NCI-H226 (cell line): ENCODE data around the gene ISLR.
"Not testable (repeated sequence)": the region's sequence is repeated elsewhere in the genome, so short reads cannot be mapped to it uniquely, and the experiment has no call there.

Source experiments
- DNase-seq: peaks from one replicate; pipeline ENCODE4 v3.0.0-alpha.2; 2015

ISLR gene

DNA sequence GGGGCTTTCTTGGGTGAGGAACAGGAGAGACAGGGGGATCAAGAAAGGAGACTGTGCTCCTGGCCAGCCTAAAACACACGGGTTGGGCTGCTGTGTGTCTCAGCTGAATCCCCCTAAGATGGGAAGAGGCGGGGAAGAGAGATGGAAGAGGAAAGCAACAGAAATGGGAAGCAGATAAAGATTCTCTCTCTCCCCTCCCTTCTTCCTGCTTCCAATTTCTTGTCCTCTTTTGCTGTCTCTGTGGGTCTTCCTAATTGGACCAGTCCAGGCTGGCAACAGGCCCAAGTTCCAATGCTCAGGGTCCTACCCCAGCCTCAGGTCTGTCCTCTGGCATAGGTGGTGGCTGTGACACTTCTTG, 36.0 kb upstream of the ISLR start:
- no peak for DNase-seq

DNA sequence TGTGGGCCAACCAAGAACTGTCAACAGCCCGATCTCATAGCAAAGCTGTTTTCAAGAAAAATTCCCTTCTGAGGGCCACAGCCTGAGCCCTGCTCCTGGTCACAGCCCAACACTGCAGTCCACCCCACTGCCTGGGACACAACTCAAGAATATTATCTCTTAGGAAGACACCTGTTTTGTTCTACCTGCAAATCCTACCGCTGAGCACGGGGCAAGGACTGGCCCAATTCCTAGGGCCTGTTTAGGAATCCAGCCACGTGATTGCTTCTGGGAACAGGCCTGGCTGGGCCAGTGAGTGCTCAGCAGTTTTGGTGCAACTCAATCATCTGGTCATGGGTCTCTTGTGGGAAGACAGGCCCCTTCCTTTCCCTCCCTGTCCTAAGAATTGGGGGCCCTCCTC, 34.9 kb upstream of the ISLR start:
- no peak for DNase-seq

DNA sequence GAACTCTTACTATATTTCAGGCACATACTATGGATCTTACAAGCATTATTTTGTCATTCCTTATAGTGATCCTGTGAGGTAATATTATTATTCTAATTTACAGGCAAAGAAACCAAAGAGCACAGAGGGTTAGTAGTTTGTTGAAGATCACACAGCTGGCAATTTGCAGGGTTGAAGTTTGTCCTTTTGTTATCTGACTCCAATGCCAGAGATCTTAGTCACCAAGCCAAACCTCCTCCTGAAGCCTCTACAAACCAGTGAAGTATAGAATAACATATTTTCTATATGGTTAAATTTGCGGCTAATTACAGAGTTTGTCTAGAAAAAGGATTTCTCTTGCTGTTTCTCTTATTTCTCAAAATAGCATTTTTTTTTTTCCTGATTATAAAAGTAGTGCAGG, 31.9 kb upstream of the ISLR start:
- peak; percentile 49 for DNase-seq

DNA sequence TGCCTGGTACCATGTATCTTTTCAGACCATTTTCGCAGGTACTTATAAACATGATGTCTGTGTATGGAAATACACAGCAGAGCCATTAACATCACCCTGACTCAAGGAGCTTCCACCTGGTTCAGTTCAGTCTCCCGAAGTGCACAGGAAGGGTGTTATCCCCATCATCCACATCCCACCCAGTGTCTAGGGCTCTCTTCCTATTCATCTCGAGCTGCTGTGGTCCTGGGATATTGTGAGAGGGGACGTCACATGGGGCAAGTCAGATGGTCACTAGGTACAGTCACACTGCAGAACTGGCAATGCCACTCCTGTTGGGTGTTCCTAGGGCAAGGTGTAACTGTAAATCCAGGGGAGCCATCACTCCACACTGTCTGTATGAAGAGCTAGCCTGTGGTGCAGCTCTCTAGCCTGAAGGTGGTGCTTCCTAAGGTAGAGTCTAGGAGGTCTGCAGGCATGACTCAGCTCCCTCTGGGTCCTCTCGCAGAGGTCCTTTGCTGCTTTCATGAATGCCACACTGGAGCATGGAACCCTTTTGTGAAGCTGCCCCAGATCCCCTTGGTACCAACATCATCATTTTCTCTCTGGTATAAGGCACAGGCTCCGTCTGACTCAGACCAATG, 29.2 kb upstream of the ISLR start:
- peak; percentile 29 for DNase-seq

DNA sequence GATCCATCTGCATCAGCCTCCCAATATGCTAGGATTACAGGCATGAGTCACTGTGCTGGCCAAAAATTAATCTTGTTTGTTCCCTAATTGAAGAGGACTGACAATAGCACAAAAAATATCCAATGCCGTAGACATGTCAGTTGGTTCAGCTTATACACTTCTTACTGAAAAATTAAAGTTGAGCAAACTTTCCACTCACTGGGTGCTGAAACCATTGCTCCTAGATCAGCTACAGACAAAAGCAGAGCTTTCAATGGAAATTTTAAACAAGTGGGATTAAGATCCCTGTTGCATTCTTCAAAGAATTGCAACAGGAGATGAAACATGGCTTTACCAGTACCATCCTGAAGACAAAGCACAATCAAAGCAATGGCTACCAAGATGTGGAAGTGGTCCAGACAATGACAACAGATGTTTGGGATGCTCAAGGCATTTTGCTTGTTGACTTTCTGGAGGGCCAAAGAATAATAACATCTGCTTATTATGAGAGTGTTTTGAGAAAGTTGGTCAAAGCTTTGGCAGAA, 27.2 kb upstream of the ISLR start:
- DNase-seq: no peak

DNA sequence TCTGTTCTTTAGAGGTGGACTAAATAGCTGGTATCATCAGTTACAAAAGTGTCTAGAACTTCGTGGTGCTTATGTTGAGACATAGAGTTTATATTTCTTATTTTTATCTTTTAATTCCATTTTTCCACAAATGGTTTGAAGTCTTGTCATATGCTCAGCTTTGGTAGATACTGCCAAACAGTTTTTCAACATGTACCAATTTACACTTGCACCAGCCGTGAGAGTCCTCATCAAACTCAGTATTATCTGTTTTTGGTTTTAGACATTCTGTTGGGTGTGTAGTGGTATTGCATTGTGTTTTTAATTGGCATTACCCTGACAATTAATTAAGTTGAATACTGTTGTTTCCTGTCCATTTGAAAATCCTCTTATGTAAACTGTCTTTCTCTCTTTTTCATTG, 26.5 kb upstream of the ISLR start:
- no peak for DNase-seq

DNA sequence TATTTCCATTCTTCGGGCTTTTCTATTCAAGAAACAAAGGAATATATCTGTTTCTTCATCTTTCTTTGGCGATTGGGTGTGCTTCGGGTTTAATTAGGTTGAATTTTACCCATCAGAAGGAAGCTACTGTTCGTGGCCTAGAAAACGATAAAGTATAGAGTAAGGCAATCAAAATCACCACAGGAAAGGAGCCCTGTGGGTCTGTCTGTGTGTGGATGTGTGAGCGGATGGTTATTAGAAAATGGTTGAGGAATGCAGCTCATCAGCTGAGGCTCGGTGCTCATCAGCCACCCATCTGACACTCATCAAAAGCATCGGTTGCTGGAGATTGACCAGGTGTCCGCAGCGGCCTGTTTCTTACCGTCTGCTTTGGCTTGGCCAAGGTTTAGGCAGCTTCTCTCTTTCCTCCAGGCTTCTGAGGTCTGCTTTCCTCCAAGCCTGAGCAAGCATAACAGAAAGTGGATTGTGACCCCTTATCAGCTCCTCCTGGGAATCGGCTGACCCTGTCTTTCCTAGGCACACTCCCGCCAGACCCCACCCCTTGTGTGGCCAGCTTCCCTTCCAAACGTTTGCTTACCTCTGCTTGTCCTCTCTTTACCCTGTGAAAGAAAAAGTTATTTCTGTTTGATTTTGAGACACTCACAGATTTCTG, 17.6 kb upstream of the ISLR start:
- DNase-seq: no peak

DNA sequence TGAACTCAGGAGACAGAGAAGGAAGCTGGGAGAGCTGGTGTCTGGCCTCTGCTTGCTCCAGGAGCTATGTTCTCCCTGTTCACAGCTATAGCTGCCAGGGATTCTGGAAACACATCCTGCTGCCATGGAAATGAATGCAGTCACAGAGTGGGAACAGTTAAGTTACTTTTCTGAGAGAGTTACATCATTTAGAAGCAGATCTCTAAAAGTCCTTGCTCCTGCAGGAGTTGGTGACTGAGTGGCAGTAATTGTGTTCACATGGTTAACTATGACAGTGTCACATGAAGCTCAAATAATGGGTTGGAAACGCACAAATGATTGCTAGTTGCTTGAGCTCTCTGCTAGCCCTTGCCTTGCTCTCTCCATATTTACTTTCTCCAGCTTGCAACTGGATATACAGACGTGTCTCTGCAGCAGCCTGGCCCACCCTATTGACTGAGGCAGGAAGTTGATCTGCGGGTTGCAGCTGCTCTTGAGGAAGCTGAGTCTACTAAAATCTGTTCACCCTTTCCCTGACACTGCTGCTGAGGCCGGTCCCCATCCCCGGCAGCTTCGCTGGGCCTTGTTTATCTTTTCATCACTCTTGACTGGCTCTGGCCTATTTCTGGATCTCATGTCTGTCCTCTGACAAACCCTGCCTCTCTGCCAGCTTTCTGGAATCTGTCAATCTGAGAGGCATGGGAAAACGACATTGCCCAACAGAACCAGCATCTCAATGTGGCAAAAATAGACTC, 16.7 kb upstream of the ISLR start:
- no peak for DNase-seq

DNA sequence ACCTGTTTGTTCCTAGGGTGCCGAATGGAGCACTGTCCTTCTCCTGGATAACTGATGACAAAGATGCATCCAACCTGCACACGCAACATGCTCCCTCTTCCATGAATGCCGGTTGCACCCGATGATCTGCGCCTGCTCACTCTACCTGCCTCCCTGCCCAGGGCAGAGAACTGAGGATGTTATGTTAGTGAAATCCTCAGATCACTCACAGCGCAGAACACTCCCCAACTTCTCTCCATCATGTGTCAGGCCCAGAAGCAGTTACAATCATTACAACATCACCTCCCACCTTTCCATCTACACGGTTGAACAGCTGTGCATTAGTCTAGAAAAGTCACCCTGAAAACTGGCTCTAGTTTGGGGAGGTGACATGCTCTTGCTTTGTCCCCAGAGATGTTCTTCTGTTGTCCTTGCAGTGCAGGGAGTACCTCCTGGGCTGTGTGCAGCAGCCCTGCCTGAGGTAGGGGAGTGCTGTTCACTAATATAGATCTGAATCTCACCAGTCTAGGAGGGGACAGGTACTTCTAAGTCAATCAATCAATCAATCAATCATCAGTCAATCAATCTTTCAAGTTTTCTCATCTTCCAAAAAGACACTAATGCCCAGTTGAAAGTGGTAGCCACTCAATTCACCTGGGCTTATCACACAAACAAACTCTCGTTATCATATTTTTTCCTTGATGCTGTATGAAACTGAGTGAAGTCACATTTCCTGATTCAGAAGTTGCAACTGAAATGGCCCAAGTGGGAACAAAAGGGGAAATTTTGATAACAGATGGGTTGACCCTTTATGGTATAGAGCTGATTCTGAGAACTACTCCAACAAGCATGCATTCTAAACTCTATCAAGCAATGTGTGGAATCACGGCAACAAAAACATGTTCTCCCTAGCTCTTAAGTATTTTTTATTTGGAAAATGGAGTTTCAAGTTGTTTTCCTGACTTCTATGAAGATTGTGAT, 15.4 kb upstream of the ISLR start:
- no peak for DNase-seq

DNA sequence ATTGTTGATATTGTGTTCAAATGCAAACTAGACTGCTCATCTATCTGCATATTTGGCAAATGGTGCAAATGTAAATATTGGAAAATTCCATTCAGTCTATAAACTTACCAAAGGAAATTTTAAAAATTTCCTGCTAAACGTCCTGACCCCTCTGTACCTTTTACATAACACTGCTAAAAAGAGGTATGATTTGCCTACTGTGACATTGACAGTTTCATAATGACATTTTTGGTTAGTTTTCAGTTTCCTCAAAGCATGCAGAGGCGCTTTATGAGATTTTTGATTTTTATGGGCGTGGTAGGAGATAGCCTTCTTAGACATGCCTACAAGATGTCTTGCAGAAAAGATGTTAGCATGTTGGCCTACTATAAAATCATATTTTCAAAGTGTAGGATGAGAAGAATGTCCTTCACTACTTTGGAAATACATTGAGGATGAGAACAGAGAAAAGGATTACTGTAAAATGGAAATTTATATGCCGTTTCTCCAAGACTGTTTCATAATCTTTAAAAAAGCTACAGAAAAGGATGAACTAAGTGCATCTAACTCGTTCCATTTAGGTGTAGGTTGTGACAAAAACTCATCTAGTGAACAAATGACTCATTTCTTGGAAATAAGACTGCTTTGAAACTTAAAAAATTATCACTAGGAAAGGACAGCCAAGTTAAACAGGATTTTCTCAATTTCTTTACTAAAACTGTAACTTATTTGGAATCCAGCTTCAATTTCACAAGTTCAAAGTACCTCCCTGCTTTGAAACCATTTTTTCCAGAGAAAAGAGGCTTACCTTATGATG, 14.5 kb upstream of the ISLR start:
- no peak for DNase-seq

DNA sequence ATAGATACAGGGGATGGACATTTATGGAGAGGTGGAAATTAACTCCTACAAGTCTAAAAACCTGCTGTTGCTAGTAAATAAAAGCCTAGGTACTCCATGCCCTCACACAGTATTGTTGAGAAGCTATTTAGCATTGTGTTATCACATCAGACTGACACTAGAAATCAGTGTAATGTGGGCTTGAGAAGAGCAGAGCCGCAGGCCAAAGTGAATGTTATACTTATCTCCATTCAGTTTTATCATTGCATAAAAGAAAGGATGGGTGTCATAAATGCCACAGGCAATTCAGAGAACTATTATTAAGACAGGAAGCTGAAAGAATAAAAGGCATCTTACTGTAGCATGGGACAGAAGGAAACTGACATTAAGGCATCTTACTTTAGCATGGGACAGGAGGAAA, 13.7 kb upstream of the ISLR start:
- DNase-seq: no peak

DNA sequence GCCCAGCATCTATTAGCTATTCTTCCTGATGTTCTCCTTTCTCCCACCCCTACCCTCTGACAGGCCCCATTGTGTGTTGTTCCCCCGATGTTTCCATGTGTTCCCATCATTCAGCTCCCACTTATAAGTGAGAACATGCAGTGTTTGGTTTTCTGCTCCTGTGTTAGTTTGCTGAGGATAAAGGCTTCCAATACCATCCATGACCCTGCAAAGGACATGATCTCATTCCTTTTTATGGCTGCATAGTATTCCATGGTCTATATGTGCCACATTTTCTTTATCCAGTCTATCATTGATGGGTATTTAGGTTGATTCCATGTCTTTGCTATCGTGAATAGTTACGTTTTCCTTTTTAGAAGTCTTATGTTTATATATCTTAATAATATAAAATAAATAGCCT, 13.1 kb upstream of the ISLR start:
- not testable (repeated sequence) for DNase-seq

DNA sequence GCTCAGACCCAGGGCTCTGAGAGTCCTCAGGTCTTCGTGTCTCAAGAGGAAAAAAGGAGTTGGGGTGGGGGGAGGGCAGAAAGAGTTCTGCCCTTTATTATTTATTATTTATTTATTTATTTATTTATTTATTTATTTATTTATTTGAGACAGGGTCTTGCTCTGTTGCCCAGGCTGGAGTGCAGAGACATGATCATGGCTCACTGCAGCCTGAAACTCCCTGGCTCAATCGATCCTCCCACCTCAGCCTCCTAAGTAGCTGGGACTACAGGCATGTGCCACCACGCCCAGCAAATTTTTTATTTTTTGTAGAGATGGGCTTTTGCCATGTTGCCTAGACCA, 11.3 kb upstream of the ISLR start:
- not testable (repeated sequence) for DNase-seq

DNA sequence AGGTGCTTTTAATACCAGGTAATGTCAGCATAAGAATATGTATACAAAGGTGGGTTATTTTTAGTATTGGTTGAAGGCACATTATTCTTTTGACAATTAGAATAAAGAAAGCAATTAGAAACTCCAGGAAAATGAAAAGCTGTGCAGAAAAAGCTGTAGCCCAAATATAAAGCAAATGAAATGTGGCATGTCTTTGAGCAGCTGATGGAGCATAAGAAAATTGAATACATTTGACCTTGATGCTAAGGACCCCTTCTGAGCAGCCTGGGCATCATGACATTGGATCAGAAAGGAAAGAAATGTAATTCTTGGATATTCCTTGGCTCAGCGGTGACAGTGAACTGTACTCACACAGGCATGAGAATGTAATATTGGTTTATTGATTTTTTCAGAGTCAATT, 8.0 kb upstream of the ISLR start:
- no peak for DNase-seq

DNA sequence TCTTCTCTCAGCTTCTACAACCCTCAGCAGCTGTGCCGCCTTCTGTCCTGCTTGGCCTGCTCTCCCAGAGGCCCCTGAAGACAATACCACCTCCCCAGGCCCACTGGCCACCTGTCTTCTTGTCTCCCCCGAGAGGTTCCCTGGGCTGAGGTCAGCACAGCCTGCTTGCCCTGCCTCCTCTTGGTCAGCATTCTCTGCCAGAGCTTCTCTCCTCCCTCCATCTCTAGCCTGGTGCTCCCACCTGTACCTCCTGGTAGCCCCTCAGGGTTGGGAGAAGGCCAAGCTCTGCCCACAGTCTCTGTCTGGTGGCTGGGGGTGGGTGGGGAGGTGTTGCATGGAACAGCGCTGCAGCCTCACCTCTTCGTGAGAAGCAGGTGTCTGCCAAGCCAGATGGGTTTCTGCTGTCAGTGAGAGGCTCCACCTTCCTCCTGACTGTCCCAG, 5.6 kb upstream of the ISLR start:
- no peak for DNase-seq

DNA sequence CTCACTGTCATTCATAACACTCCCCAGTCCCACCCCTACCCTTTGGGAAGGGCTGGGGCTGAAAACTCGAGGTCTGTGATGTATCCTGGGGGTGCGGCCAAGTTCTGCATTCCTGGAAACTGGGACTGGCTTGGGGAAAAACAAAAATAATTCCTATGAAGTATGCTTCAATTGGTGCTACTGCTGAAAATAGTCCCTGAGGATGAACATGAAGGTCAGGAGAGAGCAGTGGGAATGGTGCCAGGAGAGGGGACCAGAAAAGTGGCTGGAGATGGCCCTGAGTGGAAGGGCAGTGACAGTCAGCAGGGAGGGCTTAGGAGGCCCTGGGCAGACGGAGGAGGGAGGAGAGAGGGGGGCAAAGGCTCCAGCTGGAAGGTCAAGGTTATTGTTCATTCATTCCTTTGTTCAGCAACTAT, 4.8 kb upstream of the ISLR start:
- DNase-seq: no peak

DNA sequence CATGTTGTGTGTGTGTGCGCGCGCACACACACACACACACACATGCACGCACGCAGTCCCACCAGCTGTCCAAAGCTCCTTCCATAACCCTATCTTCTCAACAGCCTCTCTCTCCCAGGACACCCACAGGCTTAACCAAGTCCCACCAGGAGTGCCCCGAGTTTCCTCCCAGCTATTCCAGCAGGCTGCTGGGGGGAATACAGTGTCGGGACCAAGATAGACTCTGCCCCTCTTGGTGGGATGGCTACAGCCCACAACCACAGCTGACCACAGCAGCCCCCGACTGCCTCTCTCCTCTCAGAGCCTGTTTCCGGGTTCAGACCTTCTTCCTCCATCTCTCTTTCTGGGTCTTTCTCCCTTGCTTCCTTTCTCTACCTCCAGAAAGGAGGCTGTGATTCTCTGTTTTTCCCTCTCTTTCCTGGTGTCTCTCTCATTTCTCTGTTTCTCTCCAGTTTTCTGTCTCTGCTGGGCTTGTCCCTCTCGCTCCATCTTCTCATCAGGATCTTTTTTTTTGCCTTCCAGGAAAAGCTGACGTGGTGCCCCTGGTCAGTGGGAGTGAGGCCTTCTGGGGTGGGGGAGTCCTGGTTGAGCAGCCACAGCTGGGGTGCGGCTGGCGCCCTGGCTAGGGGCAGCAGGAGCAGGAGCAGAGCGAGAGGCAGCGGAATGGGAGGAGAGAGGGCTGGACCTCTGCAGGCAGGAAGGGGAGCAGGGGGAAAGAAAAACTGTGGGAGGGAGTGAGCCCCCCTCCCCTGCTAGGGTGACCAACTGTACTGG, 3.3 kb upstream of the ISLR start:
- DNase-seq: no peak

DNA sequence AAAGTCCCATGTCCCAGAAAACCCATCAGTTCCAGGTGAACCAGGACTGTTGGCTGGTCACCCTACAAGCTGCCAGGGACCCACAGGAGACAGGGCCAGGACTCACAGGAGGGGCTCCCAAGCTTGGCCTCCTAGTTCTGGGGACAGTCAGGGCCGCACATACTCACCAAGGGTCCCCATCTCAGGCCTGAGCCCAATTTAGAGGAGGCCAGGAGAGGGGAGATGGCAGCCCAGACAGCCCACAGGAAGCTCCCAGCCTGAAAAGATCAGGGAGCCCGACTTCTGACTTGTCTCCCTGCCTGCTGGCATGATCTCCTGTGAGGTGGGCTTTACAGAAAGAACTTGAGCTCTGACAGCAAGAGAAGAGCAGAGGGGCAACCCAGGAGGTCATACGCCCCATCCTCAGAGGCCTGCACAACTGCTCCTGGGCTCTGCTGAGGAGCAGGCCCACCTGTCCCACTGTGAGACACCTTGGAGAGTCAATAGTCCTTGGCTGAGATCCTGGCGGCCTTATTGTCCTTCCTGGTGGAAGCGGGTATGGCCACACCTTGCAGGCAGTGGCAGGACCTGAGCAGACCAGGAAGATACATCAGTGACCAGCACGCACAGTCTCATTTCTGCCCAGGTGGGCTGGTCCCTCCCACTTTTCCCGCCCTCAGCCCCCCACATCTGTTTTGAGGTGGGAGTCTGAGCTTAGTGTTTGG, 2.5 kb upstream of the ISLR start:
- DNase-seq: no peak

DNA sequence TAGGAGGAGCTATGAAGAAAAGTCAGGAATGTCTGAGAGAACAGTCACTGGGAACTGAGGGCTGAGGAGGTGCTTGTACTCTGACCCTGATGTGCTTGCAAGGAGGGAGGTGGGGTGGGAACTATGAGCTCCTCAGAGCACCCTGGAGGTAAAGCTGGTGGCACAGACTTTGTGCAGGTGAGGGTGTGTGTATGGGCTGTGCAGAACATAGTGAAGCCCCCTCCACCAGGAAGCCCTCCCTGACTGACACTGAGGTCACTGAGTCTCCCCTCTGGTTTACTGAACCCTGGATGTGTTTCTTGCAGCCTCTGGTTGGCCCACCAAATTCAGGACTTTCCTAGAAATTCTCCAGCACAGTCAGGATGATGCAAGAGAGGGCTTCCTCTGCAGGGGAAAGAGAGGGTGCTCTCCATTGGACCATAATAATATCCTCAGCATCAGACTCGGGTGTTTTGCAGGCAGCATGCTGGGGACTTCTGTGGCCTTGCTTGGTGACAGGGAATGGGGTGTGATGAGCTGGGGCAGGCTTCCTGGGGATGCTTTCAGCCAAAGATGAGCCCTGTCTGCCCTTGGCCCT, 1.5 kb upstream of the ISLR start:
- no peak for DNase-seq

DNA sequence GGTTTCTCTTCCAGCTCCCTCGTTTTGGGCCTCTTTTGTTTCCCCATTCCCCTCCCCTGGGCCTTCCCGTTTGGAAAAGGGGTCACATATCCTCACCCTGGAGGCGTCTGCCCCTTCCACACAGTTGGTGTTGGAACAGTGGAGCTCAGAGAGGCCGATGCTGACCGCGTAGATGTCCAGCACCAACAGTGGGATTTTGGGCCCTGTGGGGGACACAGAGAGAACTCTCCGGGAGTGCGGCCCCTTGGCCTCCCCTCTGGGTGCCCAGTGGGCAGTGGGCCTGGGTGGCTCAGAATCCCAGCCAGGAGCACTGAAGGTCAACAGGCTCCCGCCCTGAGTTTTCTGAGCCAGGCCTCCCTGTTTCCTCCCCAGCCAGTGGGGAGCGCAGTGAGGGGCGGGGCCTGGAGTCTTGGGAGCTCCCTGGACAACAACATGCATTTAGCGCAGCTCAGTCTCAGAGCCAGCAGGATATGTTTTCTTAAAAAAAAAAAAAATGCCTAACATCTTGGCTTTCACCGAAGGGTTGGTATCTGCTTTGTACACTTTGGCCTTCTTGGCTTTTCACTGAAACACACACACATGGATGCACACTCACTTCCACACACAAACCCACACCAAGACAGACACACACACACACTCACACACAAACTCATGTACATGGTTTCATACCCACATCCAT, 670 bp upstream of the ISLR start:
- no peak for DNase-seq
